Tibial artery (tissue), 4 donors: ENCODE measurements around the gene PLBD1.

Experiments
- DNase-seq, 2 donors: peaks; one replicate each; pipeline ENCODE4 v3.0.0-alpha.2; 2019
- H3K27ac ChIP-seq, 2 donors: fragments of 200-600 bp; sonication (generic) in 1 of 2; 1 replicate in 1 of 2; 2 replicates in 1 of 2; pipeline ENCODE4 v1.5.1; 2018 to 2019; ENCODE audit warnings: mild to moderate bottlenecking in 1 of 2
- H3K27me3 ChIP-seq, 2 donors: fragments of 200-600 bp; sonication (generic) in 1 of 2; one replicate each; pipeline versions ENCODE4 v1.5.1 to v1.6.0; 2016 to 2019
- H3K36me3 ChIP-seq, 3 donors: fragments of 200-600 bp; sonication (generic) in 2 of 3; one replicate each; pipeline ENCODE4 v1.5.1; 2016 to 2019; ENCODE audit warnings: mild to moderate bottlenecking in 2 of 3
- H3K4me1 ChIP-seq, 4 donors: fragments of 200-600 bp; sonication (generic) in 2 of 4; 1 replicate in 3 of 4; 2 replicates in 1 of 4; pipeline ENCODE4 v1.5.1; 2016 to 2019
- H3K4me3 ChIP-seq, 2 donors: fragments of 200-600 bp; sonication (generic) in 1 of 2; 1 replicate in 1 of 2; 2 replicates in 1 of 2; pipeline ENCODE4 v1.5.1; 2018 to 2019; ENCODE audit warnings: mild to moderate bottlenecking in 2 of 2
- H3K9me3 ChIP-seq, 3 donors: fragments of 200-600 bp; sonication (generic) in 1 of 3; one replicate each; pipeline ENCODE4 v1.5.1; 2016 to 2019
- intact Hi-C: fragments of 100-400 bp; cut with DNase I; formaldehyde crosslinking; loops from one replicate; pipeline ENCODE4 v1.15.0; 2023; ENCODE audit warnings: low total_unique reads
- TF ChIP-seq, protein P1 (sequence below), 2 experiments: fragments of 200-600 bp in 1 of 2; fragments of 450-650 bp in 1 of 2; IDR thresholded peaks; one replicate each; pipeline ENCODE4 v1.5.1; 2017 to 2019; ENCODE audit warnings: antibody characterized with exemption in 2 of 2, mild to moderate bottlenecking in 1 of 2, moderate library complexity in 1 of 2

Gene PLBD1

GRCh38 chr12:14521822-14522221, 45.9 kb downstream of the PLBD1 start:
- no peak overlapping the region for H3K27ac ChIP-seq
- no peaks in the 10 kb centered on the region for H3K4me1 ChIP-seq
- H3K27me3 ChIP-seq = no peaks in the 10 kb centered on the region
- intact Hi-C loops = no loop called here
- no peak overlapping the region for H3K4me3 ChIP-seq
- peaks cover 0 to 49% (median 37%) of the 10 kb centered on the region in 3 donors for H3K9me3 ChIP-seq
- no peak for DNase-seq
- no peaks in the 10 kb centered on the region for H3K36me3 ChIP-seq
- TF ChIP-seq, protein P1, sequence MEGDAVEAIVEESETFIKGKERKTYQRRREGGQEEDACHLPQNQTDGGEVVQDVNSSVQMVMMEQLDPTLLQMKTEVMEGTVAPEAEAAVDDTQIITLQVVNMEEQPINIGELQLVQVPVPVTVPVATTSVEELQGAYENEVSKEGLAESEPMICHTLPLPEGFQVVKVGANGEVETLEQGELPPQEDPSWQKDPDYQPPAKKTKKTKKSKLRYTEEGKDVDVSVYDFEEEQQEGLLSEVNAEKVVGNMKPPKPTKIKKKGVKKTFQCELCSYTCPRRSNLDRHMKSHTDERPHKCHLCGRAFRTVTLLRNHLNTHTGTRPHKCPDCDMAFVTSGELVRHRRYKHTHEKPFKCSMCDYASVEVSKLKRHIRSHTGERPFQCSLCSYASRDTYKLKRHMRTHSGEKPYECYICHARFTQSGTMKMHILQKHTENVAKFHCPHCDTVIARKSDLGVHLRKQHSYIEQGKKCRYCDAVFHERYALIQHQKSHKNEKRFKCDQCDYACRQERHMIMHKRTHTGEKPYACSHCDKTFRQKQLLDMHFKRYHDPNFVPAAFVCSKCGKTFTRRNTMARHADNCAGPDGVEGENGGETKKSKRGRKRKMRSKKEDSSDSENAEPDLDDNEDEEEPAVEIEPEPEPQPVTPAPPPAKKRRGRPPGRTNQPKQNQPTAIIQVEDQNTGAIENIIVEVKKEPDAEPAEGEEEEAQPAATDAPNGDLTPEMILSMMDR (IDR thresholded peaks at IDR 0.05) = no peak

DNA sequence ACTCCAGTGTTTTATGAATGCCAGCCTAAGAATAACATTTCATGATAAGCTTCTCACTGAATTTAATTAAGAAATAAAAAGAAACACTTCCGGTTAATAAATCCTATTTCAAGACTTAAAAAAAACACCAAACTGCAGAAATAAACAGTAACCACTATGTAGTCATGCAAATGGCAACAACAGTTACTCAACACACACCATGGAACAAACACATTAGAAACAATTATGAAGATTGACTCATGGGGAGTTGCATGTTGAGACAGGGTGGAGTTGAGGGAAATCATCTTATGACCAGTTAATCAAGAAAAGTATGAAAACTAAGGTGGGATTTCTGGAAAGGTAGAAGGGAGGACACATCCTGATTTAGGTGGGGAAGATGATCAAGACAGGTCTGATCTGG, 52.7 kb downstream of the PLBD1 start:
- Histone ChIP-seq H3K27ac (no peak overlapping the region), H3K27me3 (no peaks in the 10 kb centered on the region), H3K36me3 (no peaks in the 10 kb centered on the region), H3K4me3 (no peak overlapping the region), H3K4me1 (peaks cover 0 to 3% (median 0%) of the 10 kb centered on the region in 4 donors), H3K9me3 (peaks cover 0 to 4% (median 0%) of the 10 kb centered on the region in 3 donors)
- no peak for DNase-seq
- intact Hi-C loops = no loop called here
- TF ChIP-seq, protein P1 (IDR thresholded peaks at IDR 0.05) = no peak

DNA sequence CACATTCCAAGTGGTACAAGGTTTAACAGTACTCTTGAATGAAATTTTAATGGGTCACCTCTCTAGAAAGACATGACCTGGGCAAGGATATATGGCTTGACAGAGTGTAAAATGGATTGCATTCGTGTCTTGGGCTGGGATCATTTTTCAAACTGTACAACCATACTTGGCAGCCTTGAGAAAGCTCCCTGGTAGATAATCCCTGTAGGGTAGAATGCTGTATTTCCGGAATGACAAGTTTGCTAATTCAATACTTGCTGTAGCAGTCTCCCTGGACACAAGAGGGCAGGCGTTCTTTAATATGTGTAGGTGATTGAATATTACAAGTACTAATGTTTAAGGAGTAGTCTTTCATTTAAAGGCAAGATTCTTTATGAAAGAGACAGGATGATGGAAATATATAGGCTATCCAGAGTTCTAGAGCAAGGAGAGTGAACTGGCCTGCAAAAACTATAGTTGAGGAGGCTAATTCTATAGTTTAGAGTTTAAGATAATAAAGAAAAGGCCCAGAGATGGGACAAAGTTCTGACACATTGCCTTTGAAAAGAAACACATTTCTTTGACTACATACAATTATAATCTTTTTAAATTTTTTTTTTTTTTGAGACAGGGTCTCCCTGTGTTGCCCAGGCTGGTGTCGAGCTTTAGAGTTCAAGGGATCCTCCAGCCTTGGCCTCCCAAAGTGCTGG, 53.4 kb downstream of the PLBD1 start:
- Histone ChIP-seq H3K27ac (no peak overlapping the region), H3K4me3 (no peak overlapping the region), H3K9me3 (no peaks in the 10 kb centered on the region), H3K27me3 (no peaks in the 10 kb centered on the region), H3K36me3 (no peaks in the 10 kb centered on the region), H3K4me1 (peaks cover 0 to 3% (median 0%) of the 10 kb centered on the region in 4 donors)
- intact Hi-C loops = no loop called here
- DNase-seq = no peak
- TF ChIP-seq, protein P1 (IDR thresholded peaks at IDR 0.05) = peak in 1 of 2 experiments; percentile 17

GRCh38 chr12:14510574-14510973, 57.1 kb downstream of the PLBD1 start:
- no peak overlapping the region for H3K27ac ChIP-seq
- DNase-seq = no peak
- H3K9me3 ChIP-seq = no peaks in the 10 kb centered on the region
- H3K27me3 ChIP-seq = no peaks in the 10 kb centered on the region
- intact Hi-C loops = no loop called here
- H3K36me3 ChIP-seq = peaks cover 0 to 6% (median 0%) of the 10 kb centered on the region in 3 donors
- peaks cover 0 to 3% (median 0%) of the 10 kb centered on the region in 4 donors for H3K4me1 ChIP-seq
- TF ChIP-seq, protein P1 (IDR thresholded peaks at IDR 0.05) = no peak
- no peak overlapping the region for H3K4me3 ChIP-seq

DNA sequence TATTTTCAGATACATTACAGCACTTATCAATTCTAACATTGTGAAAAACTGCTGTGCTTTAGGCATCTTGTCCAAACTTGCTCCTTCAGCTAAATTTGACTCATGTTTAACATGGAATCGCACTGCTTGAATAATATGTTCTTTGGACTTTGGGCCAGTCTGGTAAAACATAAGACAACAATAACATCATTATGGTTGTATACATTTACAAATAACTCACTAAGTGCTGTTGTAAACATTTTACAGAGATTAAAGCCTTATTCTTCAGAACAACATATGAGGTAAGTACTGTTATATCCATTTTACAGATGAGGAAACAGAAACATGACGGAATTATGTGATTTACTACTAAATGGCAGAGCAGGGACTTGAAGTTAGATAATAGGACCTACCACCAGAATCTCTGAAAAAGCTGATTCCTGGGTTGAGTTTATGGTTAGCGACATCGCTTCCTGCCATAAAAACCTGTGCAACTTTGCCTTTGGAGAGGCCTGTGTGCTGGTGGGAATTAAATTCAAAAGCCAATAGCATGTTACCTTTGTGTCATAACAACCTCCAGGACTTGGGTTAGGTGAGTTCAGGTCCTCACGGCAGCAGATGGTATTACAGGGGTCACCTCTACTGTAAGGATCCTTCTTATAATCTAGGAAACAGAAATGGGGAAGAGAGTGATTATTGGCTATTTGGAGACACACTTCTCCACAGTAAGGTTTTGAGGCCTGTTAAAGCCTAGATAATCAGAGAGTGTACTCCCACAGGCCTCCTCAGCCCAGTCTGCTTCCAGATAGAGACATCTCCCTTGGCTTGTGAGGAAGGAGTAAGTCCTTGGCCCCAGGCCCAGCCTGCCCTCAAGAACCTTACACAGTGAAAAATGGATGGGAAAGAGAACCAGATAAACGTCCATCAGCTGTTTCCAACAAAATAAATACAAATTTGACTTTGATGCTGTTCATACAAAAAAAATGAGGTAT, 61.8 kb downstream of the PLBD1 start:
- H3K4me1 ChIP-seq = no peaks in the 10 kb centered on the region
- no peak for DNase-seq
- no peak overlapping the region for H3K4me3 ChIP-seq
- H3K27ac ChIP-seq = no peak overlapping the region
- H3K9me3 ChIP-seq = no peaks in the 10 kb centered on the region
- TF ChIP-seq, protein P1 (IDR thresholded peaks at IDR 0.05) = no peak
- intact Hi-C loops = no loop called here
- H3K36me3 ChIP-seq = peaks cover 16 to 30% (median 19%) of the 10 kb centered on the region in 3 donors
- no peaks in the 10 kb centered on the region for H3K27me3 ChIP-seq
